NCI-H1436 treated with DMSO at 0.1 percent for 48 hours (cell line): Measurements from ENCODE around the gene SDR42E2.
"Not testable (repeated sequence)": the region's sequence is repeated elsewhere in the genome, so short reads cannot be mapped to it uniquely, and the experiment has no call there.

Source experiments
- DNase-seq: peaks from one replicate; lab custom pipeline; 2025; lab: John Stamatoyannopoulos, UW

Gene SDR42E2

DNA sequence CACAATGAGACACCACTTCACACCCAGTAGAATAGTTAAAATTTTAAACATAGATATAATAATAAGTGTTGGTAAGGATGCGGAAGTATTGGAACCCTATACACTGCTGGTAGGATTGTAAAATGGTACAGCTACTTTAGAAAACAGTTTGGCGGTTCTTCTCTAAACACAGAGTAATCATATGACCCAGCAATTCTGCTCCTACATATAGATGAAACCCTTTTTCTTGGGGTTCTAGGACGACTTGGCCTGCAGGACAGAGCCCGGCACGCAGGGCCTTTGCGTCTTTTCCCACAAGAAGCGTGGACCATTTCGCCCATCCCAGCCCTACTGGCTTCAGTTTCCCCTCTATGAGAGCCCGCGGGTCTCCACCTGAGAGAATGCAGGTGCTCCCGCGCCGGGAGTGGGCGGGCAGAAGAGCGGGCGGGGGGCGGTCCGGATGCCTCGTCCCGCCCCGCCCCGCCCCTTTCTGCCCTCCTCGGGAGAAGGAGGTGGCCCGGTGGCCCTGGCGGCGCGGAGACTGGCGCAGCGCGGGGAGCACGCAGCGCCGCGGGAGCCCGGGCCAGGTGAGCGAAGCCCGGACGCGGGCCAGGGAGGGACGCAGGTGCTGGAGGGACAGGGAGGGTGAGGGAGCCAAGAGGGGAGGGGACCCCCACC is at the start of gene SDR42E2:
SDR42E2 (plus strand) TSS at position 508 of the 657 bp plus-strand sequence. CDS start 3,077 bp downstream, outside the sequence.
- no peak for DNase-seq

DNA sequence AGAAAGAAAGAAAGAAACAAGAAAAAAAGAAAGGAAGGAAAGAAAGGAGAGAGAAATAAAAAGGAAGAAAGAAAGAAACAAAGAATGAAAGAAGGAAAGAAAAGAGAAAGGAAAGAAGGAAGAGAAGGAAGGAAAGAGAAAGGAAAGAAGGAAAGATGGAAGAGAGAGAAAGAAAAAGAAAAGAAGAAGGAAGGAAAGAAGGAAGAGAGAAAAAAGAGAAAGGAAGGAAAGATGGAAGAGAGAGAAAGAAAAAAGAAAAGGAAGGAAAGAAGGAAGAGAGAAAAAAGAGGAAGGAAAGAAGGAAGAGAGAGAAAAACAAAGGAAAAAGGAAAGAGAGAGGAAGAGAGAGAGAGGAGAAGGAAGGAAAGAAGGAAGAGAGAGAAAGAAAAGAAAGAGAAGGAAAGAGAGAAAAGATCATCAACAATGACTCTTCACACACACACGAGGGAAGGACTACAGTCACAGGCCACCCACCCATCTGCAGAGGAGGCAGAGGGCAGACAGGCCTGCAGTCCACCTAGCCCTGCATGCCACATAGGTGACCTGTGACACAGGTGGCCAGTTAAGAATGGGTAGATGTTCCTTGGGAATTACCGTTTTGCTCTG is 46.1 kb upstream of the SDR42E2 start:
- no peak for DNase-seq

DNA sequence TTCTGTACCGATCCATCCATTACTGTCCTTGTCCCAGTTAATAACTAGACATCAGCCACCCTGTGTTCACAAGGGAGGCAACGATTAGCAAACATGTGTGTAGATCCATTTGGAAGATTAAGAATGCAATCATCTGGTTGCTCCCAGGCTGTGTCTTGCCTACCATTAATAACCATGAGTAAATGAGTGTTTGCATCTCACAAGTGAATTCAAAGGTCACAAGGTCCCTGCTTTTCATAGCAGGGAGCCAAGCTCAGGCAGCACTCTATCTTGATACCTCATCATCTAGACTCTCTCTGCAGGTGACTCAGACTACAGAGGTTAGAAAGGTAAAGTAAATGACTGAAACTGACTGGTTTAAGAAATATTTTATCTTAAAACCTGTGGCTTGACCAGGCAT is 44.7 kb upstream of the SDR42E2 start:
- DNase-seq, result no peak

DNA sequence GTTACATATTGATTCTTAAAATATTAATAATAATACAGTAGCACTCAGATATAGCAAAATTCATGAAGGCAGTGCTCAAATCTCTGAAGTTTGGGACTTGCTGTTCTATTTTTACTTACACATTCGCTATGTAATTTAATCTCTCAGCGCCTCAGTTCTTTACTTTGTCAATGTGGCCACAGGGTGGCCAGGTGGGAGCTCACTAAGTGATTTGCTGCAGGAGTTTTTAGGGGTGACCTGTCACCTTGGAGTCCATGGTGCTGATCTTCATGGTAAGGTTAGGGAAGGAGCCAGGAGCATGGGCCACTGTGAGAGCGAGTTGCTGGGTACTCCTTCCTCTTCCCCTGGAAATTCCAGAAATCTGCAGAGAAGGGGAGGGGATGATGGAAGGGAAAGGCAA is 41.9 kb upstream of the SDR42E2 start:
- DNase-seq, result no peak

DNA sequence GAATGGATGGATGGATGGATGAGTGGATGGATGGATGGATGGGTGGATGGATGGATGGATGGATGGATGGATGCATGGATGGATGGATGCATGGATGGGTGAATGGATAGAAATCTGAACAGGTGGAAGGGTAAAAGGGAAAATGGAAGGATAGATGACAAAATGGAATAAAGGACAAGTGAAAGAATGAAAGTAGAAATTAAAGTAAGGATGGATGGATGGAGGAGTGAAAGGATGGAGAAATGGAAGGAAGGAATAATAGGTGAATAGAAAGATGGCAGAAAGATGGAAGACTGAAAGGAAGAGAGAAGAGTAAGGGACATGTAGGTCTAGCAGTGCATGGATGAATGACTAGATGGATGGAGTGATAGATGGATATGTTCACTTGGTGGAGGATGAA is 40.1 kb upstream of the SDR42E2 start:
- DNase-seq, result no peak

DNA sequence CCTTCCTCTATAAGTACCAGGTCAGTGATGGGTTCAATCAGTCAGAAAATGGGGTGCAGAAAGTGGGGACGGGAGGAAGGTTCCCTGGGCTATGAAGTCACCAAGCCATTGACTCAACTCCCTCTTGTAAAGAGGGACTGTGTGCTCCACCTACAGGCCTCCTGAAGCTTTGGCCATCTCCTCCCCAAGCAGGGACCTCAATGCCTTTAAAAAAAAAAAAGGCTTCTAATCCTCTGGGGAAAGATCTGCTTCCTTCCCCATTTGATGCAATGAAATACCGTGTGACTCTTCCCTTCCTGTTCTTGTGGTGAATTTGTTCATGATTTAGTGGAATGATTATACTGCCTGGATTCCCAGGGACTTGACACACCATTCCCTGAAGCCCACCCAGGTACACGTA is 39.2 kb upstream of the SDR42E2 start:
- no peak for DNase-seq

DNA sequence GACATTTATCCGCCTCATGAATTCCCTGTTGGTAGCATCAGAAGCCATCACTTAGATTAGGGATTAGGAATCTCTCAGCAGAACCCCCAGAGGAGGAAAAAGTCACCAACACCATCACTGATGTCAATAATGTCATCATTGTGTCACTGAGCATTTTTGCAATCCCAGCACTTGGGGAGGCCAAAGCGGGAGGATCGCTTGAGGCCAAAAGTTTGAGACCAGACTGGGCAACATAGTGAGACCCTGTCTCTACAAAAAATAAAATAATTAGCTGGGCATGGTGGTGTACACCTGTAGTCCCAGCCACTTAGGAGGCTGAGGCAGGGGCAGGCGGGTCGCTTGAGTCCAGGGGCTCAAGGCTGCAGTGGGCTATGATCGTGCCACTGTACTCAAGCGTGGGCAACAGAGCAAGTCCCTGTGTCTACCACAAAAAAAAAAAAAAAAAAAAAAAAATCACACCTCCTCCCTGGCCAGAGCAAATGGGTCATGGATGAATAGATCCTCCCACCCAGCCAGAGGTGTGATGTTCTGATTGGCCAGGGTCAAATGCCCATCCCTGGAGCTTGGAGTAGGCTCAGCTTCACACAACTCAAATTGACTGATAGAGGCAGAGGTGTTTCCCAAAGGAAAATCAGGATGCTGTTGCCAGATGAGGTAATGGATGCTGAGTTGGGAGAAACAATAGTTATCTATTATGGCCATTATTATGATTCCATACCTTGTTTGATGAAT is 38.4 kb upstream of the SDR42E2 start:
- DNase-seq, result no peak

DNA sequence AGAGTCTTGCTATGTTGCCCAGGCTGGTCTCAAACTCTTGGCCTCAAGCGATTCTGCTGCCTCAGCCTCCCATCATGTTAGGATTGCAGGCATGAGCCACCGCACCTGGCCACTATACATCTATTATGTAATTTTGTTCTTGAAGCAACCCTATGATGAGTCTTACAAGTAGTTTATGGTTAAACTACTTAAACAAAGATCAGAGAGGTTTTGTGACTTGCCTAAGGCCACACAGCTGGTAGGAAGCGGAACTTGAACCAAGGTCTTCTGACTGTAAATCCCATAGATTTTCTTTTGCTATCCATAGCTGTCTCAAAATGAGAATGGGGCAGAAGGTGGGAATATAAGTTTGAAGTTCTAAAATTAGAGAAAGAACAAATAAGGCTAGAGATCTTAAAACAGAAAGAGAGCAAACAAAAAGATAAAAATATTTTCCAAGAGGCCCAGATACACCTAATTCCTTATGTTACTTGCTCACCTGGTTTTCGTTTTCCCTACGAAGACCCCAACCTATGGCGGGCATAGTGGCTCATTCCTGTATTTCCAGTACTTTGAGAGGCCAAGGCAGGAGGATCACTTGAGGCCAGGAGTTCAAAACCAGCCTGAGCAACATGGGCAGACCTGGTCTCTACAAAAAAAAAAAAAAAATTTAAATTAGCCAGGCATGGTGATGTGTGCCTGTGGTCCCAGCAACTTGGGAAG is 37.6 kb upstream of the SDR42E2 start:
- DNase-seq, result no peak

DNA sequence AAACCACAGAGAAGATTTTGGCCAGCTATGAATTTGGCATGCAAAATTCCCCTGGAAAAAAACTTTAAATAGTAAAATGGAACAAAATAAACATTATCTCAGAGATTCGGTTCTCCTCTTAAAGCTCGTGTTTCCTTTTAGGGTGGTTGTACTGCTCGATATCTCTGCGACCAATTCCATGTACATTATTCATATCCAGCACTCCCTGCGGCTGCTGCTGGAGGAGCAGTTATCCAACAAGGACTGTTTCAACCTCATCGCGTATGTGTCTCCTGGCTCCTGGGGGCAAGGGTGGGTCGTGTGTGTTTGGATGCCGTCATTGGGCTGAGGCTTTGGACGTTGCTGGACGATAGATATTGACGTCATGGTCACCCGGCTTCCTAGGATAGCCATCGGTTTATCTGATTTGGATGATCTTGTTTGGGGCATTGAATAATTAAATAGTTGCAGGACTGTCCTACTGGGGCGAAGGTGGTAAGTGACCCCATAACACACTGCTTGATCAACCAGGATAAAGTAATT is 36.2 kb upstream of the SDR42E2 start:
- no peak for DNase-seq

DNA sequence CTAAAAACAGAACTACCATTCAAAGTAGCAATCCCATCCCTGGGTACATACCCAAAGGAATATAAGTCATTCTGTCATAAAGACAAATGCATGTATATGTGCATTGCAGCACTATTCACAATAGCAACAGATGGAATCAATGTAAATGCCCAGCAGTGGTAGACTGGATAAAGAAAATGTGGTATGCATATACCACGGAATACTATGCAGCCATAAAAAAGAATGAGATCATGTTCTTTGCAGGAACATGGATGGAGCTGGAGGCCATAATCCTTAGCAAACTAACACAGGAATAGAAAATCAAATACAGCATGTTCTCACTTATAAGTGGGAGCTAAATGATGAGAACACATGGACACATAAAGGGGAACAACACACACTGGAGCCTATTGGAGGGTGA is 33.8 kb upstream of the SDR42E2 start:
- DNase-seq, result not testable (repeated sequence)

DNA sequence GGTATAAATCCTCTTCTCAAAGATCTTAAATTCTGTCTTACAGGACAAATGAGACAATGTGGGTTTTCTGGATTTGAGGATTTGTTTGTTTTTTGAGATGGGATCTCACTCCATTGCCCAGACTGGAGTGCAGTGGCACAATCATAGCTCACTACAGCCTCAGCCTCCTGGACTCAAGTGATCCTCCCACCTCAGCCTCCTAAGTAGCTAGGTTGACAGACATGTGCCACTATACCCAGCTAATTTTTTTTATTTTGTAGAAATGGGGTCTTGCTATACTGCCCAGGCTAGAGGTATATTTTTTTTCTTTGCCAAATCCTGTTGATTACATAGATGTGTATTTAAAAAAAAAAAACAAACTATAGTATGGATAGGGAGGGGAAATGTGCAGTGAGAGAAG is 31.8 kb upstream of the SDR42E2 start:
- no peak for DNase-seq

DNA sequence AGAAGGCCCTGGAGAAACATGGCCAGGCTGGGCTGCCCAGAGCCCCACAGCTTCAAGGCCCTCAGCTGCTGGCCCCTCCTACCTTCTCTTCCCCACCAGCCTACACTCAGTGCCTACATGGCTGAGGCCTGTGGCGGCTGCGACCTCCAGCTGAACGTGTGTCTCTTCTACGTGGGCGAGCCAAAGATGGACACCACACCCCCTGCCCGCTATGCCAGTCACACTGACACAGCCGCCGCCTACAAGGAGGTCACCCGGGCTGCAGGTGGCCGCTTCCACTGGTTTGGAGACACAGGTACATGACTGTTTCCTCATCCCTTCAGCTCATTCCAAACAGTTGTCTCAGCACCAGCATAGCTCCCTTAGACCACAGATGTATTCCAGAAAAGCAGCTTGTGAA is 29.5 kb upstream of the SDR42E2 start:
- no peak for DNase-seq

DNA sequence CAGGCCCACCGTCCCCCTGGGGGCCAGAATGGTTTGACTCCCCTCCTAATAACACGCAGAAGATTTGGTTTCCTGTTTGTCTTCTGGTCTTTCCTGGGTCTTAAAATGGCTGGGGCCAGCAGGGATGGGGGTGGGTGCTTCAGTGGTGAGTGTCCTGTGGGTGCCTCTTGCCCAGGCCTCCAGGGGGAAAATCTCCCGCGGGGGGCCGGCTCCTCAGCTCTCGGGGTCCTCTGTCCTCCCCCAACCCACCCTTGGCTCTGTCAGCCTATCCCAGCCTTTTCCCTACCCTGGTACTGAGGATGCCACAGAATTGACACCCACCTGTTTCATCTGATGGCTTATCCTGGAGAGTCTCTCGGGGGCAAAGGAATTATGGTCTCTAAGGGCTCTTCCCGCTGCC is 23.8 kb upstream of the SDR42E2 start:
- no peak for DNase-seq

DNA sequence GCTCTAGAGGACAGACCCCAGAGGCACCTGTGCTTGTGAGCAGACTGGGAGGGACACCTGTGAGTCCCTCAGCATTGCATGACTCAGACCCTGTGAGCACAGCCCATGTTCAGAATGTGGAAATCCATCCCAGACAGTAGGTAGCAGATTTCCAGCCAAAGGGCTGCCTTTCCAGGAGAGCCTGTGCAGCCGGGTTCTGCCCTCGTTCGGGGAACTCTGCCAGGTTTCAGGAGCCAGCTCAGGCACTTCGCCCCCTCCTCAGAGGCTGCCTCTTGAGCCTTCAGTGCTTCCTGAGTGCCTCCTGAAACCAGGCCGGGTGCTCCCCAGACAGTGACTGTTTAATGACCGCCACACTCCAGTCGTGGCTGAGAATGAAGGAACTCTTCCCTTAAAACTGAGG is 23.3 kb upstream of the SDR42E2 start:
- no peak for DNase-seq

DNA sequence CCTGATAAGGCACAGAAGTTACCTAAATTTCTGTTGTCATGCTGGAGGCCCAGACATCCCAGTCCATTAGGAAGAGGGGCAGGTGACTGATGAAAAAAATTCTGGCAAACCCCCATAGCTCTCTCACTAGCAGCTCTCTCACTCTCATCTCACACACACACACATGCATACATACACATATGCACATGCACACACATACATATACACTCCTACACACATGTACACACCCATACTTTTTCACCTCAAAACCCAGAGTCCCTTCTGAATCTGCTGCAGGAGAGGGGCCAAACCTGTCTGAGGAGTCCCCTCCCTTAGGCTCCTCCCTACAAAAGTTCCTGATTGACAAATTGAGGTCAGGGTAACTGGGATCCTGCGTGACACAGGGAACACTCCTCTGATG is 22.6 kb upstream of the SDR42E2 start:
- no peak for DNase-seq

DNA sequence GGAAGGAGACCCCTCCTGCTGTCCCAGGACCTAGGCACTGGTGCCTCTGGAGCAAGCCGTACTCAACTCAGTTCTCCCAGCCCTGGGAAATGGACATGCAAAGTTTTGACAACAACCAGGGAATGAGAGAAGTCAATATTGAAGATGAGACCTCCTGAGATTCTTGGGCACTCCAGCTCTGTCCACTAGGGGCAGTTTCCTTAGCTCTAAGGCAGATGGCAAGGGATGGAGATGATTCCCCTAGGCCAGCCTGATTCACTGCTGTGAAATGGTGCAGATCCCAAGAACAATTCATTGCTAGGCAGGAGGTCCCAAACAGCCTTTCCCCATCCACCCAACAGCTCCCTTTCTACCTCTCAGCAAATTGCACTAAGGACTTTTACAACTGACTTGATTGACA is 20.5 kb upstream of the SDR42E2 start:
- DNase-seq, result no peak

DNA sequence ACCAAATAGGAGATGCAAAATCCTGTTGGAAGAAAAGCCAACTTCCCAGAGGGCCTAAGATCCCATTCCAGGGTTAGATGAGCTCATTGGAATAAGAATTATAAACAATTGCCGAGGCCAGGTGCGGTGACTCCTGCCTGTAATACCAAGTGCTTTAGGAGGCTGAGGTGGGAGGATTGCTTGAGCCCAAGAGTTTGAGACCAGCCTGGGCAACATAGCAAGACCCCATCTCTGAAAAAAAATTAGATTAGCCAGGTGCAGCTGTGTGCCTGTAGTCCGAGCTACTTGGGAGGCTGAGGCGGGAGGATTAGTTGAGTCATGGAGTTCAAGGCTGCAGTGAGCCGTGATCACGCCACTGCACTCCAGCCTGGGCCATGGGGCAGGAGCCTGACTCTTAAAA is 17.8 kb upstream of the SDR42E2 start:
- no peak for DNase-seq

DNA sequence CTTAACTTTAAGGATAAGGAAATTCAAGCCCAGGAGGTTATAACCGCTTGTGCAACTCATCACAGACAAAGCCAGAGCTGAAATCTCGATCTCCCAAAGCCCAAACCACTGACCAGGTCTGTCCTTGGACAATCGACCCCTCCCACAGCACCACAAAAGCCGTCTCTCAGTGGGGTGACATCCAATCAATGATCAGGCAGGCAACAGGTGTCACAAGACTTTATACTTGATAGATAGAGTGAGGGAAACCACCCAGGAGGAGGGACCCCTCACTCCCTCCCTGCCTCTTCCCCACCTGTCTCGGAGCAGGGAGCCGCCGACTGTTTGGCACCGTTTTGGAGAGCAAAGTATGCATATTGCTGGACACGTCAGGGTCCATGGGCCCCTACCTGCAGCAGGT is 14.5 kb upstream of the SDR42E2 start:
- no peak for DNase-seq

DNA sequence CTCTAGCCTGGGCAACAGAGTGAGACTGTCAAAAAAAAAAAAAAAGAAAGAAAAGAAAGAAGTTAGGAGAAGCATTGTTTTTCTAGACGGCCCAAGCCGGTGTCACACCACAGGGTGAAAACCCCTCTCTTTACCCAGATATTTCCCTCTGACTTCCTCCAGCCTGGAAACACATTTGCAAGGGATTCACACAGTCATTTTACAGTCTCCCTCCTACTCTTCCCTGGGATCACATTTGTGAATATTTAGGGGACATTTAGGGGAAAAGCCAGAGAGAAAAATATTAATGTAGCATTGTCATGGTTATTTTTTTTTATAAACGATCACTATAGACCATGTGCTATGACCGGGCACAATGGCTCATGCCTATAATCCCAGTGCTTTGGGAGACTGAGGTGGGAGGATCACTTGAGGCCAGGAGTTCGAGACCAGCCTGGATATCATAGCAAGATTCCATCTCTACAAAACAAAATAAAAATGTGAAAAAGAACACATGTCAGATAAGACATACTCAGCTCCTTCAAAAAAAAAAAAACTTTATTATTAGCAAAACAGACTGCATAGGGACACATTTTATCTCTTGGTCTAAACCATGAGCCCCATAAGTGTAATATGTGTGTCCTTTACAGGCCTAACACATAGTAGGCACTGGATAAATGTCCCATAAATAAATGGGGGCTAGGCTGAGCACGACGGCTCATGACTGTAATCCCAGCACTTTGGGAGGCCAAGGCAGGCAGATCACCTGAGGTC is 10.9 kb upstream of the SDR42E2 start:
- no peak for DNase-seq

DNA sequence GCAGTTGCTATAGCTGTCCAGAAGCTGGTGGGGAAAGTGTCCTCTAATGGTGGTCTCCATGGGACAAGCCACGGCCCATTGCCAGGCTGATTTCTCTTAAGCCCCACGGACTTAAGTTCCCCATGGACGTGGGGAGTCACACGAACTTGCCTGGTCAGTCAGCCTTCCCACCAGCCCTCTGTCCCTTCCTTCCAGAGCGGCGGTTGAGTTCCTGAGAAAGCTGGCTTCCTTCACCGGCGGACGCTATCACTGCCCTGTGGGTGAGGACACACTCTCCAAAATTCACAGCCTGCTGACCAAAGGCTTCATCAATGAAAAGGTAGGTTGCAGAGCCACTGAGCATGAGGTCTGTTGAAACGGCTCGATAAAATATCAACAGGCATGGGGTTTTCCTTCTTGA is 10.0 kb upstream of the SDR42E2 start:
- DNase-seq, result no peak

DNA sequence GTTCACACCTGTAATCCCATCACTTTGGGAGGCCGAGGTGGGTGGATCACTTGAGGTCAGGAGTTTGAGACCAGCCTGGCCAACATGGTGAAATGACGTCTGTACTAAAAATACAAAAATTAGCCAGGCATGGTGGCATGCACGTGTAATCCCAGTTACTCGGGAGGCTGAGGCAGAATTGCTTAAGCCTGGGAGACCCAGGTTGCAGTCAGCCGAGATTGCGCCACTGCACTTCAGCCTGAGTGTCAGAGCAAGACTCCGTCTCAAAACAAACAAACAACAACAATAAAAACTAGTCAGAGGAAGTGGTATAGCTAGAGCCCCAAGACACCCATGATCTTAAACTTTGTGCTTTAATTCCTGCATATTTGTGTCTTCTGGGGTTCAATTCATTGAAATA is 9.2 kb upstream of the SDR42E2 start:
- not testable (repeated sequence) for DNase-seq

DNA sequence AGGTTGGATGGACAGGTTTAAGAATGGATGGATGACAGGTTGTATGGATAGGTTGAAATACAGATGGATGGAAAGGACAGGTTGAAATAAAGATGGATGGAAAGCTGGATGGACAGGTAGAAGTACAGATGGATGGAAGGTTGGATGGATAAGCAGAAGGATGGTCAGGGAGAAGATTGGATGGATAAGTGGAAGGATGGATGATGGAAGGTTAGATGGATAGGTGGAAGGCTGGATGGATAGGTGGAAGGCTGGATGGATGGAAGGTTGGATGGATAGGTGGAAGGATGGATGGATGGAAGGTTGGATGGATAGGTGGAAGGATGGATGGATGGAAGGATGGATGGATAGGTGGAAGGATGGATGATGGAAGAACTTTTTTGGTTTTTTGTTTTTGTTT is 905 bp upstream of the SDR42E2 start:
- DNase-seq, result no peak
